Right lobe of liver (tissue), 6 donors: ENCODE data around the gene ZBED2. TPM values are rescaled to one million over a fixed set of nuclear protein-coding genes. Genes with fewer than 3 reads are reported as not detected.
"Not testable (repeated sequence)": the region's sequence is repeated elsewhere in the genome, so short reads cannot be mapped to it uniquely, and the experiment has no call there.

Source experiments
- ATAC-seq, 4 donors: fragments of 200-7000 bp; cut with Tn5 transposase; one replicate each; pipeline ENCODE4 v1.9.1; 2020; ENCODE audit warnings: mild to moderate bottlenecking in 4 of 4, moderate library complexity in 4 of 4
- DNase-seq, 3 donors: peaks; one replicate each; pipeline ENCODE4 v3.0.0-alpha.2; 2020
- H3K27ac ChIP-seq, 3 donors: fragments of 200-600 bp; one replicate each; pipeline ENCODE4 v1.8.0; 2022
- H3K27me3 ChIP-seq, 2 donors: fragments of 200-600 bp; one replicate each; pipeline ENCODE4 v1.8.0; 2022
- H3K36me3 ChIP-seq, 4 donors: fragments of 200-600 bp; sonication (generic) in 1 of 4; one replicate each; pipeline versions ENCODE4 v1.5.1 to v1.8.0; 2017 to 2022; ENCODE audit warnings: control low read depth in 1 of 4
- H3K4me1 ChIP-seq, 4 donors: fragments of 200-600 bp; sonication (generic) in 1 of 4; one replicate each; pipeline versions ENCODE4 v1.5.1 to v1.8.0; 2017 to 2022; ENCODE audit warnings: control low read depth in 1 of 4
- H3K4me3 ChIP-seq, 3 donors: fragments of 200-600 bp; one replicate each; pipeline ENCODE4 v1.8.0; 2022
- H3K9me3 ChIP-seq, 4 donors: fragments of 200-600 bp; sonication (generic) in 1 of 4; one replicate each; pipeline versions ENCODE4 v1.5.1 to v1.8.0; 2017 to 2022; ENCODE audit warnings: control low read depth in 1 of 4
- CTCF ChIP-seq, 4 donors: fragments of 200-600 bp in 3 of 4; fragments of 450-650 bp in 1 of 4; IDR thresholded peaks; one replicate each; pipeline versions ENCODE4 v1.5.1 to v1.8.0; 2016 to 2022; ENCODE audit warnings: antibody characterized with exemption in 4 of 4, mild to moderate bottlenecking in 2 of 4
- POLR2A ChIP-seq: fragments of 450-650 bp; IDR thresholded peaks from one replicate; pipeline ENCODE4 v1.6.1; 2017; ENCODE audit warnings: antibody characterized with exemption, mild to moderate bottlenecking
- WGBS: methylation state at CpG from one replicate; pipeline ENCODE4 v1.1.6; 2018; ENCODE audit warnings: low coverage, low lambda C conversion rate; ENCODE audit not compliant: insufficient coverage; ENCODE audit errors: missing lambda C conversion rate; 5-methylcytosine and 5-hydroxymethylcytosine counted together
- intact Hi-C, 2 donors: fragments of 100-400 bp; cut with DNase I; formaldehyde crosslinking; loops; one replicate each; pipeline versions ENCODE4 v1.11.2 to v1.14.1; 2022
- total RNA-seq, 6 experiments: library from RNA; depleted of rRNA in 2 of 6; stranded (reverse); fragments of >200 nt in 2 of 6; fragmentation: NEBNext Ultra II Directional in 3 of 6; extraction: Animal tissue kit (Norgen Biotek cat#: 25700) in 3 of 6; gene quantifications; one replicate each; pipeline versions ENCODE4 v1.1.0 to v1.2.4, GENCODE V29; 2016 to 2023
- donor health status: DM: no; HTN: yes; CAD: no.
- donor health status: DM: no; HTN: no; CAD: no.
- donor health status: DM: no; HTN: no; CAD: no.
- donor health status: DM: no; HTN: yes; CAD: no.
- donor health status: DM: no; HTN: yes; CAD: no.

The ZBED2 gene
- total RNA-seq, 6 experiments from 2014 or later = not detected

DNA sequence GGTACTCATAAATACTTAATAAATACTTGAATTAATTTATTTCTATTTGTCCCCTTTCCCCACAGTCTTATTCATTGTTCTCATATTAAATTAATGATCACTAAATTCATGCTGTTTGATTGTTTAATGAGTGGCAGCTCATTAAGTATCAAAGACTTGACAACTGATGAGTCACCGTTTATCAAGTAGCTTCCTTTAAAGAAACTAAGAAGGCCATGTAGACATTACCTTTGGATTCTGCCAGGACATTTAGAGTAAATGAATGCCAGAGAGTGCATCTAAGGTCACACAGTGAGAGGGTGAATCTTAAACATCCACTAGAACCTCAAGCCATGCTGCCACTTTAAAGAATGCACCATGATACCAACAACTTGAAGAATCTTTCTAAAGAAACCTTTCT is 23.9 kb downstream of the ZBED2 start:
- Histone ChIP-seq H3K27me3 (no peaks in the 10 kb centered on the region), H3K9me3 (no peaks in the 10 kb centered on the region), H3K4me1 (no peaks in the 10 kb centered on the region), H3K4me3 (no peak overlapping the region), H3K27ac (no peak overlapping the region), H3K36me3 (no peaks in the 10 kb centered on the region)
- TF ChIP-seq POLR2A (no peak), CTCF (IDR thresholded peaks at IDR 0.05) (no peak)
- ATAC-seq (no peak), DNase-seq (no peak)
- 77% methylated on average over 1 of the region's 1 CpG for WGBS
- intact Hi-C loops = no loop called here

GRCh38 chr3:111570404-111571030 is 24.6 kb downstream of the ZBED2 start:
- no peak for TF ChIP-seq POLR2A
- no peak for TF ChIP-seq CTCF (IDR thresholded peaks at IDR 0.05)
- intact Hi-C loops = no loop called here
- WGBS = 85% methylated on average over 5 of the region's 12 CpGs
- Histone ChIP-seq H3K4me3 (no peak overlapping the region), H3K9me3 (no peaks in the 10 kb centered on the region), H3K36me3 (no peaks in the 10 kb centered on the region), H3K4me1 (no peaks in the 10 kb centered on the region), H3K27ac (no peak overlapping the region), H3K27me3 (no peaks in the 10 kb centered on the region)
- DNase-seq = no peak
- peak in 1 of 4 donors; percentile 10 for ATAC-seq

- no peak for TF ChIP-seq POLR2A
- TF ChIP-seq CTCF (IDR thresholded peaks at IDR 0.05) = no peak
- ATAC-seq = no peak
- H3K4me3 ChIP-seq = no peak overlapping the region
- no peaks in the 10 kb centered on the region for H3K36me3 ChIP-seq
- H3K27me3 ChIP-seq = no peaks in the 10 kb centered on the region
- intact Hi-C loops = no loop called here
- H3K27ac ChIP-seq = no peak overlapping the region
- H3K9me3 ChIP-seq = no peaks in the 10 kb centered on the region
- H3K4me1 ChIP-seq = no peaks in the 10 kb centered on the region
- no peak for DNase-seq
Measured at GRCh38 chr3:111568911-111569310, 26.2 kb downstream of the ZBED2 start.

- Histone ChIP-seq H3K27me3 (no peaks in the 10 kb centered on the region), H3K4me3 (no peak overlapping the region), H3K27ac (no peak overlapping the region), H3K9me3 (no peaks in the 10 kb centered on the region), H3K4me1 (no peaks in the 10 kb centered on the region), H3K36me3 (no peaks in the 10 kb centered on the region)
- TF ChIP-seq POLR2A (no peak), CTCF (IDR thresholded peaks at IDR 0.05) (no peak)
- no peak for DNase-seq
- no peak for ATAC-seq
- intact Hi-C loops = no loop called here
- WGBS = 58% methylated on average over 2 of the region's 2 CpGs
Measured at GRCh38 chr3:111568355-111568754, 26.8 kb downstream of the ZBED2 start.

GRCh38 chr3:111566844-111567243 is 28.3 kb downstream of the ZBED2 start:
- 55% methylated on average over 2 of the region's 2 CpGs for WGBS

GRCh38 chr3:111561902-111562301 is 33.2 kb downstream of the ZBED2 start:
- H3K4me3 ChIP-seq, intact Hi-C loops, H3K27ac ChIP-seq, H3K9me3 ChIP-seq, ATAC-seq, H3K4me1 ChIP-seq, H3K36me3 ChIP-seq, H3K27me3 ChIP-seq: not testable (repeated sequence)
- WGBS = 90% methylated on average over 8 of the region's 25 CpGs
- peak in 1 of 3 donors; percentile 15 for DNase-seq

More at GRCh38 chr3:111566844-111567243, 28.3 kb downstream of the ZBED2 start:
- no peaks in the 10 kb centered on the region for H3K36me3 ChIP-seq
- no peak for DNase-seq
- H3K9me3 ChIP-seq = no peaks in the 10 kb centered on the region
- H3K27ac ChIP-seq = no peak overlapping the region
- no peak overlapping the region for H3K4me3 ChIP-seq
- ATAC-seq = no peak
- TF ChIP-seq POLR2A (no peak), CTCF (IDR thresholded peaks at IDR 0.05) (no peak)
- no peaks in the 10 kb centered on the region for H3K27me3 ChIP-seq
- intact Hi-C loops = no loop called here
- no peaks in the 10 kb centered on the region for H3K4me1 ChIP-seq
